Lung microvascular endothelial cell (primary cell): ENCODE results near the gene STMN1. TPM values are rescaled to one million over a fixed set of nuclear protein-coding genes. Genes with fewer than 3 reads are reported as not detected.
A peak's percentile ranks its signal among the peaks of the same experiment; 100 is the strongest.

Experiments used
- DNase-seq, 2 donors: peaks; one replicate each; pipeline versions ENCODE4 v3.0.0 to v3.0.0-alpha.2; 2010; ENCODE audit warnings: low read depth in 2 of 2
- total RNA-seq: library from RNA; depleted of rRNA; stranded (reverse); fragments of >200 nt; gene quantifications from 2 replicates; pipeline ENCODE4 v1.2.1, GENCODE V29; 2014

The STMN1 gene
- total RNA-seq, 1 donor from 2014 or later: 212 TPM

DNA sequence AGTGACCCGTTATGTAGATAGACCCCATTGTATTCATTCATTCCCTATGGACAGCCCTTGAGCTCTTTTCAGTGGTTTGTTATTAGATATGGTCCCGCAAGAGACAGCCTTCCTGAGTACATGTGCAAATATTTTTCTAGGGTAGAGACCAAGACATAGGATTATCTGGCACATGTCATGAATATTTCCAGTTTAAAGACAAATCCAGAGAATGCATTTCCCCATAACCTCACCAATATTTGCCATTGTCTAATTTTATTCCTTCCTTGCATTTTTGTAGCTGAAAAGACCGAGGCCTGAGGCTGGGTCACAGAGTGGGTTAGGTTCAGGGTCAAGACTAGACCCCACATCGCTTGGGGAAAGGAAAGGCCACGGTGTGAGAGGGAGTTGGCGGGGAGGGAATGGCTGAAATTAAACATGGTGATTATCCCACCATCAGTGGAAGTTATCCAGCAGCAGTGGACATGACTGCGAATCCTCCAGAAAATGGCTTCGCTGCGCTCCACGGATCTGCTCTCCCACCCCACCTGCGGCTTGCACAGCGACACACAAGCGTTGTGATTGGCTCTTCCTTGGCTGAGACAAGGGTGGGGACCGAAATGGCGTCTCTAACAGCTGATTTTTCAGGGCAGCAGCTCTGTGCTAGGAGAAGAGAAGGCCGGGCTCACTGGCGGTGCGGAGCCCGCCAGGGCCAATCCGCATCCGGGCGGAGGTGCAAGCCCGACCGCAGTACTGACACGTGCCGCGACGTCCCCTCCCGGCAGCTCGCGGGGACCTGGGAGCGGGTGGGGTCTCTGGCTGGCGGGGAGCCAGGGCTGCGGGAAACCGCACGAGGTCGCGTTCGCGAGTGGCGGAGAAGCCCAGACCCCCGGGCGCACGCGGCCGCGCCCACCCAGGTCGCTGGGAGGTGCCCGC, 16.1 kb upstream of the STMN1 start:
- DNase-seq: peak; percentile 7 to 36

DNA sequence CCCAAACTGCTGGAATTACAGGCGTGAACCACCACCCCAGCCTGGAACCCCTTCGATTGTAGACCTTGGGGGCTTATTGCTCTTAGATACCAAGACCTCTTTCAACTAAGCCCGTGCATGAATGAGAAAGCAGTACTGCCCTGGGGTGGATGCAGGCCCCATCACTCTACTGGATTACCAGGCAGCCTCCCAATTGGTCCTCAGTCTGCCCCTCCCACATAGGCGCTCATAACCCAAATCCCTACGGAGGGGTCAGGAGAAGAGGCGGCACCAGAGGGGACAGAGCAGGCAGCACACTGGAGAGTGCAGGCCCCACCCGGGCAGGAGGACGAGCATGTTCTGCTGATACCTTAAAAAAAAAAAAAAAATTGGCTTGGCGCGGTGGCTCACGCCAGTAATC, 12.4 kb upstream of the STMN1 start:
- DNase-seq: no peak

DNA sequence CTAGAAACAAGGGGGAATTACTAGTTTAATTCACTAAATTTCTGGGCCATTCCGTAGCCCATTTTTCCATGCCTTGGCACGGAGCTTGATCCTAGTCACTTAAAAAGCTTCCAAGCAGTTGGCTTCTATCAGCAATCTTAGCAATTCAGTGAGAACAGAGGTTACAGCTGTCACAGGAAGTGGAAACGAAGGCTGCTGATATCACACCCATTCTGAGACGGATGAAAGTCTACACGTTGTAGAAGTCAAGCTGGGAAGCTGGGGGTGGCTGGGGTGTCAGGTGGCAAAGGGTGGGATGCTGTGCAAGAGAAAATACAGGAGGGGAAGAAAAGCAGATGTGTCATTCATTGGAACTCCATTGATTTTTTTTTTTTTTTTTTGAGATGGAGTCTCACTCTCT, 11.8 kb upstream of the STMN1 start:
- DNase-seq: peak in 1 of 2 donors; percentile 23

DNA sequence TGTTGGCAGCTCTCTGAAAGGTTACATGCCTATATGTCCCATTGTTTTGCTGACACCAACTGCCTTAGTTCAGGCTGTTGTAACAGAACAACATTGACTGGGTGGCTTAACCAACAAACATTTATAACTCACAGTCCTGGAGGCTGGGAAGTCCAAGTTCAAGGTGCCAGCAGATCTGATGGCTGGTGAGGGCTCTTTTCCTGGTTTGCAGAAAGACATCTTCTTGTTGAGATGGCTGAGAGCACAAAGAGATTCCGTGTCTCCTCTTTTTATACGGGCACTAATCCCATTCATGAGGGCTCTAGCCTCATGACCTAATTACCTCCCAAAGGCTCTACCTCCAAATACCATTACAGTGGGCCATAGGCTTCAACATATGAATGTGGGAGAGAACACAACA, 10.2 kb upstream of the STMN1 start:
- DNase-seq: no peak

DNA sequence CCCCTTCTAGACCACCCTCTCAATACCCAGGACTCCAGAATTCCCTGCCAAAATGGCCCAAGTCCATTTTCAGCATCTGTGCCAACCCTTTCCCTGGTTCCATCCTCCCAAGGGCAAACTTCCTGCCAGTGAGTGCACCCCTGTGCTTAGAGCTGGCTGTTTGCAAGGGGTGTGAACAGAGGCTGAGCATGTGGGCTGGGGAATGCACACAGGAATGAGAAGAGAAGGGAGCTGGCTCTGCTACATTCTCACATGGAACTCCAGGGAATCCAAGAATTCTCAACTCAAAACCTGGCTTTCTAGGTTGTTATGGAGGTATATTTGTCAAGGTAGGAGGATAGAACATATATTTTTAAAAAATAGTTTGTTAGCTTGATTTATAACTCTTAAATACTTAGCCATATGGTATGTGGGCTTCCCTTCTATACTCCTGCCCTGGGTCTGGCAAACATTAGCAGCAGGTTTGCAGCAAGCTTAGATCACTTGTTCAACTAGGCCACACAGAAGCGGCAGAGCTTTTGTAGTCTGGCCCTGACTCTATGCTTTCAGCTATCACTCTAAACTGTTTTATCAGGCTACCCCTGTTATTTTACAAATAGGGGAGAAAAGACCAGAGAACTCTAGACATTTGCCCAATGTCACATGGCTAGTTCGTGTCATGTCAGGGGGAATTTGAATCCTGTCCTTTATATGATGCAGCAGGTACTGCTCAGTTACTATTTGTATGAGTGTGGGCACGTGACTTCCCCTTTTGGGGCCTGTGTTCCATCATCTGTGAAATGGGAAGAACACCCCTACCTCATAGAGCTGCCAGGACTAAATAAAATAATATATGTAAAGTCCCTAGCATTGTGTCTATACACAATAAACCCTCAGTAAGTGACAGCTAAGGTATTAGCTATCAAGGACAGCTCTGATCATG, 8.1 kb upstream of the STMN1 start:
- no peak for DNase-seq

DNA sequence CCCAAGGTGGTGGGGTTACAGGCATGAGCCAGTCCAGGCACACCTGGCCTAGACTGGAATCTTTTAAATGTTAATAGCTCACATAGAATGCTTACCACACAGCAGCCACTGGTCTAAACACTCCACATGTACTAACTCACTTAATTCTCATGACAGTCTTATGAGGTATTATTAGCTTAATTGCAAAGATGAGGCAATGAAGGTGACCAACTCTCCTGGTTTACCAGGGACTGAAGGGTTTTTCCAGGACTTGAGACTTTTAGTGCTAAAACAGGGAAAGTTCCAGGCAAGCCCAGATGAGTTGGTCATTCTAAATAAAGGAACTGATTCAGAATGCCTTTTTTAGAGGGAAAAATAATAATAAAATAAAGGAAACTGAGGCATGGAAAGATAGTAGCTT, 7.0 kb upstream of the STMN1 start:
- no peak for DNase-seq

DNA sequence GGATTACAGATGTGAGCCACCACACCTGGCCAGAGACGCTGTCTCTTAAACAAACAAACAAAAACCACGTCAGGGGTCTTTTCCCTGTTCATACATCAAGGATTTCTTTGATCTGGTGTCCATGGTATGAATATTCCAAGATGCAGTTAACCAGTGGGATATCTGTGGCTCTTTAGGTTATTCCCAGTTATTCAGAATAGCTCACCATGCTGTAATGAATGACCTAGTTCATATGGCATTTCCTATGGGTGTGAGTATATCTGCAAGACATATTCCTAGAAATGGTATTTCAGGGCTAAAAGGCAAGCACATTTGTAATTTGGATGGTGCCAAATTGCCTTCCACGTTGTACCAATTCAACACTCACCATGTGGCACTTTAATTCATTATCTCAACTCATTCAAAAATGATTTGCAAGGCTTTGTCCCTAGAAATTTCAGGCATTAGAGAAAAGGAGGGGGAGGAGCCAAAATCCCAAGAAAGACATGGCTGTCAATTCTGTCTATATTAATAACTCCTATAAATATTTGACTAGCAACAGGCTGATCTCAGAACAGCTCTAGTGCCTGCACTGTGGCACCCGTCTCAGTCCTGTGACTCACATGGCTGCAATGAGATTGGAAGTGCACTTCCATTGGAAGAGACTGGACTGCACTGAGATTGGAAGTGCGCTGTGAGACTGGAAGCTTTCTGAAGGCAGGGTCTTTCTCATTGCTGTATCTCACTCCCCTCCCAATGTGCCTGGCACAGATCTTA, 6.0 kb upstream of the STMN1 start:
- DNase-seq: peak in 1 of 2 donors; percentile 69

DNA sequence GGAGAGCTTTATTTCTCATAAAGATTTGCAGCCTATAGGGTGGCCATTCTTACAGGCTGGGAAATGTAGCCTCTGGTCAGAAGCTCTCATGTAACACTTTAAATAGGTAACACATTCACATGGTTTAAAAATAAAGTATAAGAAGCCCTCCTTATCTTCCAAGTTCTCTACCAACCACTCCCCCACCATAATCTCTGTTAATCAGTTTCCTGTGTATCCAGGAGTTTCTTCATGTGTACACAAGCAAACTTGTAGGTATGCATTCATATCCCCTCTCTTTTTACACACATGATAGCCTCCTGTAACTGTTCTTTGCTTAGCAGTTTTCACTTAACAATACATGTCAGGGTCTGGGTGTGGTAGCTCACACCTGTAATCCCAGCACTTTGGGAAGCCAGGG, 4.9 kb upstream of the STMN1 start:
- no peak for DNase-seq

DNA sequence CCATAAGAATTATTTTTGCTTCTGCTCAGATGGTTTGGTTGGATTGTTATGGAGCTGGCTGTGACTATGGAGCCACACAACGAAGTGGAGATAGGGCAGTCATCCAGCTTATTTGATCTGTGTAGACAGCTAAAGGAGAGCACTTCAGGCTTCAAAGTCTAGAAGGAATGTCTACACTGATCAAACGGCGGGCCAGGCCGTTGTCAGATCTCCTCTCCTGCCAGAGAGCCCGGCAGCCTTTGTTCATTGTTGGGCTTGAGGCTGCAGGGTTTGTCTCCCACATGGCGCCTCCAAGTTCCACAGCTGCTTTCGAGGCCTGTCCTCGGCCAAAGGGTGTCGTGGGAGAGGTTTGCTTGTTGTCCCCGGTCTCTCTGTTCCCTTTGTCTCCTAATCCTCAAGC, 2.8 kb upstream of the STMN1 start:
- no peak for DNase-seq

DNA sequence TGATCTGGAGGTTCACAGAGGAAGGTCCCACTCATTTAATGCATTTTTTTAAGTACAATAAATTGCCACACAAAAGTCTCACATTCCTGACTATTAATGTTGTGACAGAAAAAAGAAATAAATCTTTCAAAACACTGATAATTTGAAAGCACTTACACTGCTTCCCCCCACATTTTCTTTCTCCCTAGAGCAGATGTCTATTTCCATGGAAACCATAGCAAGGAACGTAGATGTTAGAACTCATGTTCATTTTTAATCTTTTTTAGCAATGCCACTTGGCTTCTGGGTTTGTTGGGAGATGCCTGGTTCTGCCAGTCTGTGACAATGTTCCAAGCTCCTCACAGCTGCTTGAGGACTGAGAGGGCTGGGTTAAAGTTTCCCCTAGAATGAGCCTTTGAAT, 1.9 kb upstream of the STMN1 start:
- no peak for DNase-seq

DNA sequence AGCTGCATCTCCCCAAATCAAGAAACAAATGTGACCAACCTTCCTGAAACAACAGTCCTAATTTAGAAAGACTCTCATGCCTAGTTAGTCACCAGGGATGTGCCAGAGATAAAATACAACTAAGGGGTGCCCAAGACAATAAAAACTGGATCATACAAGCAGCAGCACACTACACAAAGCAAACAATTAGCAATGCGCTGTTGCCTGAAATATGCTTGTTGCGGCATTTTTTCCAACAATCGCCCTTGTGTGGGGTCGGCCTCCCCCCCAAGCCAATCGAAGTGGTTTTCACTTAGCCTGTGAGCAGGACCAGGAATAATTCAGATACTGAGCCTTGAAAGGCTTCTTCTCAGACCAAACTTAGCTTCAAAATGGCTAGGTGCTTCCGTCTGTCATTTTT, 1.4 kb upstream of the STMN1 start:
- no peak for DNase-seq

DNA sequence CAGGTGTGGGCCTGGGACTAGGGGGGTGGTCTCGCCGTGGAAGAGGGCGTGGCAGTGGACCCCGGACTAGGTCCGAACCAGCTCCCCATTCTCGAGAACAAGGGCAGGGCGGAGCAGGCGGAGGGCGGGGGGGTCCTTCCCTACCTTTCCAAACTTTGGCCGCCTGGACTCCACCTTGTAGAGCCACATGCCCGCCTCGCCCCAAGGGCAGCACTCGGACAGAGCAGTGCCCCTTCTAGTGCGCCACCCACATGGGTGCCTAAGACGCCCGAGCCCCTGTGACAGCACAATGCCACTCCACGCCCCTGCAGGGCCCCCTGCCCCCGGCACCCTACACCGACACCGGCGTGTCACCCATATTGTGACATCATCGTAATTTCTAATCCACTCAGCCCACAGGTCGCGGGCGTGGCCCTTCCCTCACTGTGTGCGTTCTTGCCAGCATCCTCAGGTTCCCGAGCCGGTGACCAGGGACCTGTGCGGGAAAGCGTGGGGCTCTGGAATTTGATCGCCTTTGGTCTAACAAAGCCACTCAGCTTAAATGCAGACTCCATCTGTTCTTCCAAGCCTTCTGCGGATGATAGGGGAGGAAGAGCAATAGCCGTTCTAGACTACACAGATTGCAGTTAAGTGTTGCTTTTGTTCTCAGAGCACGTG, 553 bp upstream of the STMN1 start:
- no peak for DNase-seq

DNA sequence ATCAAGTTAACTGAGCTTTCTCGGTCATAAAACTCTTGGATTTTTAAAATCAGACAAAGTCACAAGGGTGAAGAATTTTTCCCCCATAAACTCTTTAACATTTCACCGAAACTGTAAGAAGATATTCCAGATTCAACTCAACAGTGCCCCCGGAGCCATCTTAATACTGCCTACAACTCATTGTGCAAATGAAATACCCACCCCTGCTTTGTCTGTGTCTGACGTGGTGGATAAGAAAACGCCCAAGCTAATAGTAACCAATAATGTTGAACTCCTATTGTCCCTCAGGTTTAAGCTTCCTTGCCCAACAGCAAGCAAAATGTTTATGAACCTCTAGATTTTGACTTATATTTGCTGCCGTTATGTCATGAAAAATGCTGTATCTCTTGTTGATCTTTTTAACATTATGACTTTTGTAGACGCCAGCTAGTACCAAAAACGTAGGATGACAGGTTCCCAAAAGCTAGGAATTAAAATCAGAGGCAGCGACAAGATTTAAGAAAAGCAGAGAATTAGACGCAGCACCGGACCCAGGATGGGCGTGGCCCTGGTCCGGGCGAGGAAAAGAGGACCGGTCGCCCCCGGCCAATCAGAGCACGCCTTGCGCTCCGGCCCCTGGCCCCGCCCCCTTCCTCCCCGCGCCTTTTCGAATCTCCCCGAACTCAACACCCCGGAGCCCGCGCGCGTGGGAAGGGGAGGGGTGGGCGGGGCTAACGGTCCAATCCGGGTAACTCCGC, 1.1 kb downstream of the STMN1 start:
- peak; percentile 91 for DNase-seq

DNA sequence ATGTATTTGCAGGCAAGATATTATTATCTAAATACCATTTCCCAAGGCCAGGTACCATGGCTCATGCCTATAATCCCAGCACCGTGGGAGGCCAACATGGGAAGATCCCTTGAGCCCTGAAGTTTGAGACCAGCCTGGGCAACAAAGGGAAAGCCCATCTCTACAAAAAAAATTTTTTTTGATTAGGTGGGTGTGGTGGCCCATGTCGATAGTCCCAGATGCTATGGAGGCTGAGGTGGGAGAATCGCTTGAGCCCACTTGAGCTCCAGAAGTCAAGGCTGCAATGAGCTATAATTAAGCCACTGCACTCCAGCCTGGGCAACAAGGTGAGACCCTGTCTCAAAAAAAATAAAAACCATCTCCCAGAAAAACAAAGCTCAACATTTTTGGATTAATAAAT, 2.2 kb downstream of the STMN1 start:
- no peak for DNase-seq

DNA sequence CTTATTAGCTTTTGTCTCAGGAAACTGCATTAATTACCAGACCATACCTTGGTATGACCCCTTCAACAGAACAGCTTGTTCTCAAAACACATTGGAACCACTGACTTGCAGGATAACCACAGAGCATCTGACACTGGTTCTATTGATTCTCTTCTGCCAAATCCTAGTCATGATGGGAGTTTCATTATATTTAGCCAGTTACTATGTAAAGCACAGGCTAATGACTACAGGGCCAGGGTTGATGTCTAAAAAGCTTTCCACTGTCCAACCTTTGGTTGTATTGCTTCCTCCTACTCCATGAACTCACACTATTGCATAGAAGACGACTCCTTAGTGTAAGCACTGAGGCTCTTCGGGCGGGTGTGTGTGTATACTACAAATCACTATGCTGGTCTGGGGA, 3.8 kb downstream of the STMN1 start:
- no peak for DNase-seq

DNA sequence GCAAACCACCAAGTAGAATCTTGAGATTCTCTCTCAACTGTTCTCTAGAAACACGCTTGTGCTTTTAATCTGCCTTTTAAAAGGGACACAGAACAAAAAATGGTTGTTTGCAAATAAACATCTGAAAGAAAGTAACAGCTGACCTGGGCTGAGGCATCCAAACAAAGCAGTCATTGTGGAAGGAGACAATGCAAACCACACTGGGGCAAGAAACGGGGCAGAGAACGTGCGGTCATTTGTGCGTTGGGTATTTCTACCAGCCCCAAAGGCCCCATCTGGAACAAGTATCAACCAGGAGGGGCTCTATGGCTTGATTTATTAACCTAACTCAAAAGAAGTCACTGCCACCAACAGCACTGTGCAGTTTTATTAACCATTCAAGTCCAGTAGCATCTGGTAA, 6.0 kb downstream of the STMN1 start:
- no peak for DNase-seq

DNA sequence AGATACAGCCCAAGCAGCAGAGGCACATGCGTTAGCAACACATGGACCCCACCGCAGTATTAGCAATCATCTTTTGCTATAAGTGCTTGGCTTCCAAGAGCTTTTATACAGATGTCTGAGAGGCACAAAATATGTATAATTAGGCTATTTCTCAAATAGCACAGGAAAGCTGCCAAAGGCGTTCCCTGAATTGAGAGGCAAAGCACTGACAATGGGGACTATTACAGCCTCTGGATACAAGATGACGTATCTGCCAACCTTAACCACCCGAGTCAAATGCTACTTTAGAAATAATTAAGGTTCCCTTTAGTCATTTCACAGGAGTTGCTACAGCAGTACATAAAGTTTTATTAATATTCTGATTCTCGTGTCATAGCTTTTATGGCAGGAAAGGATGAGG, 6.4 kb downstream of the STMN1 start:
- DNase-seq: no peak

DNA sequence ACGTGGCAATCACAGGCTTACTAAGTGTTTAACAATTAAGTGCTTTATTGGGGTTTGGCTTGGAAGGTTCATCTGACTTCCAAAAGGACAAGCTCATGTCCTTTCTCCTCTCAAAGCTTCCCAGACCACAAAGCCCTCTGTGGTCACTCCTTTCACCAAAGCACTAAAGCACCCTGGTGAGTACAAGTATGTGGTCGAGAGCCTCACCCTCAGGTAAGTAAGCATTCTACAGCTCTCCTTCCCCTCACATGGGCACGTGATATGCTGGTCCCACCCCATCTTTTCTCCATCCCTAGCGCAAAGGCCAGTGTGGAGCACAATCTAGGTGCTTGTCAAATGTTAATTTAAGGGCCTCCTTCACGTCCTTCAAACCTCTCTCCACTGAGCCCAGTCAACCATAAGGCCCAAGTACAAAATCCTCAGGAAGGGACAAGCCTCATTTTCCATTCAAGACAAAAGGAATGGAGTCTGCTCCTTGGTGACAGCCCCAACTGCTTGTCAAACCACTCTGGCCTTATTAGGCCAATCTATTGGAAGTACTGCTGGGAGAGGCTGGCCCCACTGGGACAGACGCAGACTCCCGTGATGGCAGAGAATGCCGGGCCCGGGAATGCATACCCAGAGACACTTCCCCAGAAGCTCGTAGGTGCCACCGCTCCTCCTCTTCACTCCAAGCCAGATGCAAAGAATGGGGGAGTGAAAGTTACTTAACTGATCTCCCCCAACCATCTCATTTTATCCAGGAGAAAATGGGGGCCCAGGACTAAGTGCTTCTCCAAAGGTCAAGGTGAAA, 7.8 kb downstream of the STMN1 start:
- no peak for DNase-seq

DNA sequence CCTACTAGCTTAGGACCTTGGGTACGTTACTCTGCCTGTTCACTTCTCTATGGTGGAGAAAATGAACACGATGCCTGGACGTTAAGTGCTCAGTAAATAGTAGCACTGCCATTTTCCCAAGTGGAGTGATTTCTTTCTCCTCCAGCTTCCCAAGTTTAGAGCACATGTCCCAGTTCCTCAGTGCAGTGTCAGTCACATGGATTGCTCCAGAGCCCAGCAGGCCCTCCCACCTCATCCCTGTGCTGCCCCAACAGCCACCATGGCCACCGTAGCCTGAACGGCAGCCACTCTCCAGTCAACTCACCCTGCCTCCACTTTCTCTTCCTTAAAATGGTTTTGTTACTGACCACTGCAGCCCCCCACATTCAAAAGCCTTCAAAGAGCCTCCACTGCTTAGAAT, 8.5 kb downstream of the STMN1 start:
- no peak for DNase-seq

DNA sequence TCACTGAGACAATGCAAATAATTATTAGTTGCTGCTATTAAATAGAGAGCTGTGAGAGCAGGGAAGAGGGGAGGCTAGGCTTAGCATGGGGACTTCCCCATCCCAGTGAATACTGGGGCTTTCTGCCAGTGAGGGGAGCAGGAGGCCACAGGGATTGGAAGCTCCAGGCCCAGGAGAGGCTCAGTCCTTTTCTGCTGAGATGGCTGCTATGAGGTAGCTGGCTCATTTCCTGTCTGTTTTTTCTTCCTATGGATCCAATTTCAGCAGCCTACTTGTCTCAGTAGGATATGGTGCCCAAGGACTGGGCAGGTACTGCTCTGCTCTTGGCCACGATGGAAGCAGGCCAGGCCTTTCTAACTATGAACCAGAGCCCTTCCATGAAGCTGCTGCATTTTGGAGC, 10.0 kb downstream of the STMN1 start:
- DNase-seq: peak in 1 of 2 donors; percentile 54
